Dendritic cell treated with granulocyte-macrophage colony-stimulating factor and Interleukin-4, amounts not matched to agents 40 ng/mL and 50 ng/mL, for 4 days (primary cell): ENCODE measurements around the gene HPX.

Experiments used
- H3K27ac Mint-ChIP-seq: one replicate; pipeline ENCODE4 v1.8.0; 2022; ENCODE audit warnings: mild to moderate bottlenecking, mixed read lengths
- H3K27me3 Mint-ChIP-seq: one replicate; pipeline ENCODE4 v1.8.0; 2022; ENCODE audit warnings: mild to moderate bottlenecking, mixed read lengths
- H3K36me3 Mint-ChIP-seq: one replicate; pipeline ENCODE4 v1.8.0; 2022; ENCODE audit warnings: low read depth, mixed read lengths
- H3K4me1 Mint-ChIP-seq: one replicate; pipeline ENCODE4 v1.8.0; 2022; ENCODE audit warnings: low read depth, mixed read lengths
- H3K4me3 Mint-ChIP-seq: one replicate; pipeline ENCODE4 v1.8.0; 2022; ENCODE audit warnings: mild to moderate bottlenecking, moderate library complexity, mixed read lengths
- H3K9me3 Mint-ChIP-seq: one replicate; pipeline ENCODE4 v1.8.0; 2022; ENCODE audit warnings: mixed read lengths
- intact Hi-C: fragments of 100-400 bp; cut with micrococcal nuclease; formaldehyde crosslinking; loops from one replicate; pipeline ENCODE4 v1.15.0; 2022

The HPX gene

GRCh38 chr11:6453152-6453551 is 12.4 kb upstream of the HPX start:
- peaks cover 11% of the 10 kb centered on the region for H3K36me3 Mint-ChIP-seq
- no peak overlapping the region for H3K4me3 Mint-ChIP-seq
- no peaks in the 10 kb centered on the region for H3K9me3 Mint-ChIP-seq
- no peaks in the 10 kb centered on the region for H3K27me3 Mint-ChIP-seq
- no peak overlapping the region for H3K27ac Mint-ChIP-seq
- intact Hi-C loops = no loop called here
- H3K4me1 Mint-ChIP-seq = no peaks in the 10 kb centered on the region

GRCh38 chr11:6452219-6452618 is 11.4 kb upstream of the HPX start:
- intact Hi-C loops = no loop called here
- Mint-ChIP-seq H3K4me1 (no peaks in the 10 kb centered on the region), H3K9me3 (no peaks in the 10 kb centered on the region), H3K27me3 (no peaks in the 10 kb centered on the region), H3K4me3 (no peak overlapping the region), H3K36me3 (peaks cover 12% of the 10 kb centered on the region), H3K27ac (no peak overlapping the region)

- Mint-ChIP-seq H3K4me1 (no peaks in the 10 kb centered on the region), H3K27ac (no peak overlapping the region), H3K36me3 (peaks cover 12% of the 10 kb centered on the region)
Observed at GRCh38 chr11:6448574-6448973, 7.8 kb upstream of the HPX start.

GRCh38 chr11:6443269-6444003 is 2.6 kb upstream of the HPX start:
- H3K4me3 Mint-ChIP-seq = no peak overlapping the region
- H3K27me3 Mint-ChIP-seq = no peaks in the 10 kb centered on the region
- no peaks in the 10 kb centered on the region for H3K9me3 Mint-ChIP-seq
- intact Hi-C loops = loop anchor here (1.0 to 2.0 kb wide), 2 partner anchors 61 to 64 kb away; no protein-coding TSS in a partner anchor
- no peaks in the 10 kb centered on the region for H3K4me1 Mint-ChIP-seq
- H3K36me3 Mint-ChIP-seq = peaks cover 4% of the 10 kb centered on the region
- H3K27ac Mint-ChIP-seq = no peak overlapping the region

More at GRCh38 chr11:6448574-6448973, 7.8 kb upstream of the HPX start:
- no peaks in the 10 kb centered on the region for H3K27me3 Mint-ChIP-seq
- H3K9me3 Mint-ChIP-seq = no peaks in the 10 kb centered on the region
- intact Hi-C loops = no loop called here
- H3K4me3 Mint-ChIP-seq = no peak overlapping the region

- Mint-ChIP-seq H3K27me3 (no peaks in the 10 kb centered on the region), H3K27ac (no peak overlapping the region), H3K36me3 (no peaks in the 10 kb centered on the region), H3K4me3 (no peak overlapping the region), H3K4me1 (no peaks in the 10 kb centered on the region), H3K9me3 (no peaks in the 10 kb centered on the region)
- intact Hi-C loops = loop anchor here (2.0 kb wide), 1 partner anchor 62 kb away; no protein-coding TSS in a partner anchor
Observed at GRCh38 chr11:6442441-6442840, 1.7 kb upstream of the HPX start.

- Mint-ChIP-seq H3K4me3 (no peak overlapping the region), H3K36me3 (no peaks in the 10 kb centered on the region), H3K27ac (no peak overlapping the region), H3K4me1 (no peaks in the 10 kb centered on the region), H3K9me3 (no peaks in the 10 kb centered on the region), H3K27me3 (no peaks in the 10 kb centered on the region)
- intact Hi-C loops = loop anchor here (2.0 kb wide), 1 partner anchor 38 kb away; no protein-coding TSS in a partner anchor
Observed at GRCh38 chr11:6438979-6439571, 1.7 kb downstream of the HPX start.

- no peak overlapping the region for H3K27ac Mint-ChIP-seq
- H3K36me3 Mint-ChIP-seq = no peaks in the 10 kb centered on the region
- no peak overlapping the region for H3K4me3 Mint-ChIP-seq
- peaks cover 1% of the 10 kb centered on the region for H3K27me3 Mint-ChIP-seq
- intact Hi-C loops = loop anchor here (2.0 kb wide), 1 partner anchor 39 kb away; no protein-coding TSS in a partner anchor
- peaks cover 2% of the 10 kb centered on the region for H3K4me1 Mint-ChIP-seq
- H3K9me3 Mint-ChIP-seq = no peaks in the 10 kb centered on the region
Observed at GRCh38 chr11:6437993-6438392, 2.8 kb downstream of the HPX start.

- intact Hi-C loops = no loop called here
- Mint-ChIP-seq H3K4me1 (peaks cover 6% of the 10 kb centered on the region), H3K36me3 (no peaks in the 10 kb centered on the region), H3K27ac (no peak overlapping the region), H3K9me3 (no peaks in the 10 kb centered on the region), H3K27me3 (peaks cover 1% of the 10 kb centered on the region), H3K4me3 (no peak overlapping the region)
Observed at GRCh38 chr11:6437423-6437822, 3.4 kb downstream of the HPX start.

GRCh38 chr11:6433998-6434660 is 6.7 kb downstream of the HPX start:
- Mint-ChIP-seq H3K4me3 (no peak overlapping the region), H3K4me1 (peaks cover 6% of the 10 kb centered on the region), H3K27ac (no peak overlapping the region), H3K36me3 (no peaks in the 10 kb centered on the region), H3K27me3 (peaks cover 1% of the 10 kb centered on the region), H3K9me3 (no peaks in the 10 kb centered on the region)
- intact Hi-C loops = no loop called here

GRCh38 chr11:6431861-6432260 is 8.9 kb downstream of the HPX start:
- H3K9me3 Mint-ChIP-seq = no peaks in the 10 kb centered on the region

GRCh38 chr11:6427516-6427915 is 13.3 kb downstream of the HPX start:
- no peak overlapping the region for H3K27ac Mint-ChIP-seq
- peaks cover 33% of the 10 kb centered on the region for H3K27me3 Mint-ChIP-seq
- intact Hi-C loops = no loop called here
- H3K36me3 Mint-ChIP-seq = no peaks in the 10 kb centered on the region
- H3K9me3 Mint-ChIP-seq = no peaks in the 10 kb centered on the region
- H3K4me1 Mint-ChIP-seq = no peaks in the 10 kb centered on the region
- no peak overlapping the region for H3K4me3 Mint-ChIP-seq

More at GRCh38 chr11:6431861-6432260, 8.9 kb downstream of the HPX start:
- H3K4me1 Mint-ChIP-seq = peaks cover 6% of the 10 kb centered on the region
- no peak overlapping the region for H3K27ac Mint-ChIP-seq
- no peaks in the 10 kb centered on the region for H3K36me3 Mint-ChIP-seq
- H3K4me3 Mint-ChIP-seq = no peak overlapping the region
- peaks cover 9% of the 10 kb centered on the region for H3K27me3 Mint-ChIP-seq
- intact Hi-C loops = no loop called here

GRCh38 chr11:6420677-6421076 is 20.1 kb downstream of the HPX start:
- Mint-ChIP-seq H3K27ac (no peak overlapping the region), H3K36me3 (no peaks in the 10 kb centered on the region), H3K27me3 (peaks cover 48% of the 10 kb centered on the region), H3K4me1 (peaks cover 5% of the 10 kb centered on the region), H3K9me3 (no peaks in the 10 kb centered on the region), H3K4me3 (no peak overlapping the region)
- intact Hi-C loops = no loop called here

GRCh38 chr11:6419009-6419631 is 21.7 kb downstream of the HPX start, which contains the start of gene APBB1:
APBB1 (minus strand) TSS chr11:6419094; CDS start chr11:6411347, 7,747 bp downstream.
- no peaks in the 10 kb centered on the region for H3K9me3 Mint-ChIP-seq
- peaks cover 39% of the 10 kb centered on the region for H3K27me3 Mint-ChIP-seq
- no peaks in the 10 kb centered on the region for H3K36me3 Mint-ChIP-seq
- intact Hi-C loops = no loop called here
- H3K27ac Mint-ChIP-seq = no peak within 1 kb of the TSS
- peak within 1 kb of the TSS; percentile 79 for H3K4me3 Mint-ChIP-seq
- peaks cover 5% of the 10 kb centered on the region for H3K4me1 Mint-ChIP-seq

GRCh38 chr11:6418557-6419008 is 22.2 kb downstream of the HPX start:
- Mint-ChIP-seq H3K9me3 (no peaks in the 10 kb centered on the region), H3K4me1 (peaks cover 5% of the 10 kb centered on the region), H3K27me3 (peaks cover 36% of the 10 kb centered on the region), H3K27ac (no peak overlapping the region), H3K36me3 (no peaks in the 10 kb centered on the region), H3K4me3 (no peak overlapping the region)
- intact Hi-C loops = no loop called here
